K562 (cell line): ENCODE results near the gene B4GALT1. TPM values are rescaled to one million over a fixed set of nuclear protein-coding genes. Genes with fewer than 3 reads are reported as not detected.

Source experiments
- BCOR ChIP-seq: fragments of 450-650 bp; IDR thresholded peaks from 2 replicates; pipeline ENCODE4 v1.6.1; 2016
- COPS2 ChIP-seq: fragments of 450-650 bp; conservative IDR thresholded peaks from 2 replicates; pipeline ENCODE4 v1.6.1; 2016; ENCODE audit warnings: mild to moderate bottlenecking, moderate library complexity
- CUX1 ChIP-seq: fragments of 200-800 bp; sonication (Bioruptor generic); IDR thresholded peaks from 2 replicates; pipeline ENCODE4 v1.6.1; 2016; ENCODE audit warnings: missing genetic modification characterization, missing compliant biosample characterization
- KDM1A ChIP-seq, 2 experiments: fragments of 450-650 bp; IDR thresholded peaks; 2 replicates each; pipeline ENCODE4 v1.6.1; 2016; ENCODE audit warnings: mild to moderate bottlenecking in 2 of 2
- MNT ChIP-seq, 2 experiments: fragments of 450-650 bp; conservative IDR thresholded peaks; 2 replicates each; pipeline ENCODE4 v1.6.1; 2017; ENCODE audit warnings: mild to moderate bottlenecking in 2 of 2, moderate library complexity in 2 of 2
- NCOA6 ChIP-seq: fragments of 450-650 bp; IDR thresholded peaks from 2 replicates; pipeline ENCODE4 v1.6.1; 2017; ENCODE audit warnings: mild to moderate bottlenecking
- NFE2L1 ChIP-seq: fragments of 450-650 bp; IDR thresholded peaks from 2 replicates; pipeline ENCODE4 v1.6.1; 2016; ENCODE audit warnings: missing genetic modification characterization, low read depth, mild to moderate bottlenecking, missing compliant biosample characterization, moderate library complexity, borderline replicate concordance
- NFIX ChIP-seq: fragments of 250-450 bp; sonication (Bioruptor Pico); IDR thresholded peaks from 2 replicates; pipeline ENCODE4 v1.4.0; 2020; ENCODE audit warnings: low read depth, mild to moderate bottlenecking, moderate library complexity
- NFRKB ChIP-seq: fragments of 450-650 bp; IDR thresholded peaks from 2 replicates; pipeline ENCODE4 v1.6.1; 2016; ENCODE audit warnings: low read depth
- PHB2 ChIP-seq: fragments of 450-650 bp; IDR thresholded peaks from 2 replicates; pipeline ENCODE4 v1.6.1; 2017; ENCODE audit warnings: low read depth
- SMAD2 ChIP-seq: fragments of 150-350 bp; IDR thresholded peaks from 2 replicates; pipeline ENCODE4 v1.6.1; 2014; ENCODE audit warnings: low read depth, mild to moderate bottlenecking, low read length
- SNRNP70 ChIP-seq: fragments of 200-400 bp; formaldehyde crosslinking; optimal IDR thresholded peaks from 2 replicates; pipeline ENCODE3; 2017; ENCODE audit warnings: low read depth, low read length
- THRA ChIP-seq: fragments of 450-650 bp; IDR thresholded peaks from 2 replicates; pipeline ENCODE4 v1.6.1; 2017; ENCODE audit warnings: mild to moderate bottlenecking, moderate library complexity
- TRIM25 ChIP-seq: fragments of 450-650 bp; IDR thresholded peaks from 2 replicates; pipeline ENCODE4 v1.7.0; 2016; ENCODE audit warnings: borderline replicate concordance
- ZNF277 ChIP-seq: fragments of 250-450 bp; sonication (Bioruptor Pico); IDR thresholded peaks from 2 replicates; pipeline ENCODE4 v1.8.0; 2022; ENCODE audit warnings: inconsistent platforms, mild to moderate bottlenecking, moderate library complexity, borderline replicate concordance
- ZNF561 ChIP-seq: fragments of 450-650 bp; formaldehyde crosslinking; conservative IDR thresholded peaks from 2 replicates; pipeline ENCODE4 v1.4.0; 2020; ENCODE audit warnings: mild to moderate bottlenecking, moderate library complexity
- ZNF717 ChIP-seq: fragments of 250-450 bp; sonication (Bioruptor Pico); IDR thresholded peaks from 2 replicates; pipeline ENCODE4 v1.5.0; 2021
- ZNF79 ChIP-seq: fragments of 250-450 bp; sonication (Bioruptor Pico); IDR thresholded peaks from 2 replicates; pipeline ENCODE4 v1.4.0; 2020; ENCODE audit warnings: low read depth, mild to moderate bottlenecking, moderate library complexity
- polyA plus RNA-seq, 8 experiments: library from polyadenylated mRNA; depleted of rRNA in 4 of 8; stranded (reverse) in 5 of 8; unstranded in 3 of 8; fragments of >200 nt; fragmentation: Nextera tagmentation in 2 of 8; fragmentation: Illumina TruSeq in 1 of 8; extraction: Ambion mirVana in 2 of 8; extraction: Trizol in 1 of 8; gene quantifications; 2 replicates each; pipeline versions ENCODE4 v1.2.1 to v1.2.3, GENCODE V29; 2011 to 2014; ENCODE audit warnings: inconsistent platforms in 1 of 8, missing spikeins in 1 of 8
- total RNA-seq, 7 experiments: library from RNA; depleted of rRNA in 6 of 7; stranded (reverse); fragments of >200 nt in 6 of 7; fragmentation: Illumina TruSeq in 2 of 7; extraction: Trizol in 2 of 7; gene quantifications; 2 replicates each; pipeline versions ENCODE4 v1.2.1 to v1.2.3, GENCODE V29; 2011 to 2021; ENCODE audit warnings: low replicate concordance in 1 of 7

The B4GALT1 gene
- total and polyA plus RNA-seq, 9 of the 15 experiments (the other 6 are each of a cell fraction or from before 2014, with no cell fraction given): 4.1 to 26.8 (median 7.1) TPM

- no peak for TF ChIP-seq COPS2
- no peak for TF ChIP-seq NFE2L1 (tag)
- no peak for TF ChIP-seq CUX1
- no peak for TF ChIP-seq ZNF277 (CRISPR knock-in tag)
- TF ChIP-seq ZNF79 (CRISPR knock-in tag): no peak
- no peak for TF ChIP-seq ZNF561 (CRISPR knock-in tag)
- TF ChIP-seq SNRNP70: no peak
- no peak for TF ChIP-seq TRIM25
- no peak for TF ChIP-seq PHB2
- TF ChIP-seq NFIX: no peak
- TF ChIP-seq NFRKB: no peak
- TF ChIP-seq MNT (conservative IDR thresholded peaks at IDR 0.05): no peak
- no peak for TF ChIP-seq ZNF717 (CRISPR knock-in tag)
- TF ChIP-seq SMAD2: no peak
- no peak for TF ChIP-seq THRA
- peak in 1 of 2 experiments; percentile 17; a peak in 1 of 4 replicates for TF ChIP-seq KDM1A (IDR thresholded peaks at IDR 0.05)
- peak; percentile 59 for TF ChIP-seq BCOR
- TF ChIP-seq NCOA6: no peak
These were observed 1.9 kb upstream of the B4GALT1 start (continued) for GRCh38 chr9:33168941-33169544.
